Measurements from ENCODE around the gene DPF1.

DNA sequence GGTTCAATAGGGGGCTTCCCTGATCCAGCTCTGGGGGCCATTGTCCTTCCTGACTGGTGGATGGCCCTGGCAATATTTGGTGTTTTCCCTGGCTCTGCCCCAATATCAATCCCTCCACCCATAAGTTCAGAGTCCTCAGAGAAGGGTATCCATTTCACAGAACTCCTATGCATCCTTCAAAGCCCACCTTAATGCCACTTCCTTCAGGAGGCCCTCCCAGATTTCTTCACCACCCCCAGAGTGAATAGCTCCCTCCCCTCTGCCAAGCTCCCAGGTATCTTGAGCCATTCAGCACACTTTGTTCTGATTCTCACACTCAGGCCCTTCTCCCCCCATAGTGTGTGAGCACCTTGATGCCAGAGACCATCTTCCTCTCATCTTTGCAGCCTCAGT lies 26.4 kb upstream of the DPF1 start:
- no peak for TF ChIP-seq EZH2 (IDR thresholded peaks at IDR 0.05)
- TF ChIP-seq POLR2AphosphoS5 (IDR thresholded peaks at IDR 0.05; ENCODE audit: borderline replicate concordance, low read depth, low read length), result no peak

Data from SK-N-MC (cell line).